Heart left ventricle (tissue), 13 donors: Measurements from ENCODE around the gene TMEM185B.

ENCODE experiments used
- POLR2A ChIP-seq, 2 donors: fragments of 450-650 bp; IDR thresholded peaks; one replicate each; pipeline ENCODE4 v1.6.1; 2017; ENCODE audit warnings: antibody characterized with exemption in 2 of 2, mild to moderate bottlenecking in 2 of 2, moderate library complexity in 2 of 2
- TF ChIP-seq, protein P1 (sequence below), 12 donors: fragments of 200-600 bp; sonication (generic) in 4 of 12; IDR thresholded peaks; one replicate each; pipeline versions ENCODE4 v1.5.0 to v1.8.0; 2018 to 2022; ENCODE audit warnings: antibody characterized with exemption in 12 of 12, mild to moderate bottlenecking in 5 of 12
- donor health status: ischemic (EF 13 %, LVEDD 7.1; RV severe dilation, severe dysfunction).
- donor health status: DM: no; HTN: yes; CAD: no.
- donor health status: DM: no; HTN: no; CAD: no.
- donor health status: ischemic (EF 25% LVEDD 6.9; RV normal size, moderate dysfunction).
- donor health status: ischemic (EF 25% LVEDD 5.7; RV mildly dilated, moderate dysfunction).
- donor health status: ischemic (EF 35%, LVEDD 5.7; RV mildly dilated, moderate dysfunction).
- donor health status: nonischemic (EF 11% LVEDD 7.7; RV severe dilation, severe dysfunction).
- donor health status: DM: yes; HTN: yes; CAD: no.
- donor health status: PGD.
- donor health status: ischemic (EF 29% LVEDD 5.4; RV normal size, mild dysfunction).
- donor health status: nonischemic (EF 23%, LVEDD 6.1; RV moderate dilation, normal function).

DNA sequence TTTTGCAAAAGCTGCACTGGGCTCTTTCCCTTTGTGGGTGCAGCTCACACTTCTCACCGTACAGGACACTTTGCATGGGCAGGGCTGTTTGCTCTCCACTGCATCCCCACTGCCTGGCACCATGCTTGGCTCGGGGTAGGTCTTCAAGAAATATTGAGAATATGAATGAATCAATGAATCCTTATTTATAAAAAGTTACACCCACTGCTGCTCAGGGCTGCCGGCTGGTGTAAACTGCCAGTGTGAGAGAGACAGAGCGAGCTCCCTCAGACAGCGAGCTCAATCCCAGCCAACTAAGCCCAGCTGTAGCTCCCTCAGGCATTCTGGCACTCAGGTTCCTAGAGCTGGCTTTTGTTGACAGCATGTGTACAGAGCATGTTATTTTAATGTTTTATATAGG is 3.4 kb downstream of the TMEM185B start:
- TF ChIP-seq, protein P1, sequence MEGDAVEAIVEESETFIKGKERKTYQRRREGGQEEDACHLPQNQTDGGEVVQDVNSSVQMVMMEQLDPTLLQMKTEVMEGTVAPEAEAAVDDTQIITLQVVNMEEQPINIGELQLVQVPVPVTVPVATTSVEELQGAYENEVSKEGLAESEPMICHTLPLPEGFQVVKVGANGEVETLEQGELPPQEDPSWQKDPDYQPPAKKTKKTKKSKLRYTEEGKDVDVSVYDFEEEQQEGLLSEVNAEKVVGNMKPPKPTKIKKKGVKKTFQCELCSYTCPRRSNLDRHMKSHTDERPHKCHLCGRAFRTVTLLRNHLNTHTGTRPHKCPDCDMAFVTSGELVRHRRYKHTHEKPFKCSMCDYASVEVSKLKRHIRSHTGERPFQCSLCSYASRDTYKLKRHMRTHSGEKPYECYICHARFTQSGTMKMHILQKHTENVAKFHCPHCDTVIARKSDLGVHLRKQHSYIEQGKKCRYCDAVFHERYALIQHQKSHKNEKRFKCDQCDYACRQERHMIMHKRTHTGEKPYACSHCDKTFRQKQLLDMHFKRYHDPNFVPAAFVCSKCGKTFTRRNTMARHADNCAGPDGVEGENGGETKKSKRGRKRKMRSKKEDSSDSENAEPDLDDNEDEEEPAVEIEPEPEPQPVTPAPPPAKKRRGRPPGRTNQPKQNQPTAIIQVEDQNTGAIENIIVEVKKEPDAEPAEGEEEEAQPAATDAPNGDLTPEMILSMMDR (IDR thresholded peaks at IDR 0.05), result no peak
- no peak for TF ChIP-seq POLR2A (IDR thresholded peaks at IDR 0.05)
